ENCODE results near the gene LOXL4. TPM values are rescaled to one million over a fixed set of nuclear protein-coding genes. Genes with fewer than 3 reads are reported as not detected.

The LOXL4 gene
- polyA plus RNA-seq, 3 donors, result 0.03 to 0.05 TPM; not detected in 1

DNA sequence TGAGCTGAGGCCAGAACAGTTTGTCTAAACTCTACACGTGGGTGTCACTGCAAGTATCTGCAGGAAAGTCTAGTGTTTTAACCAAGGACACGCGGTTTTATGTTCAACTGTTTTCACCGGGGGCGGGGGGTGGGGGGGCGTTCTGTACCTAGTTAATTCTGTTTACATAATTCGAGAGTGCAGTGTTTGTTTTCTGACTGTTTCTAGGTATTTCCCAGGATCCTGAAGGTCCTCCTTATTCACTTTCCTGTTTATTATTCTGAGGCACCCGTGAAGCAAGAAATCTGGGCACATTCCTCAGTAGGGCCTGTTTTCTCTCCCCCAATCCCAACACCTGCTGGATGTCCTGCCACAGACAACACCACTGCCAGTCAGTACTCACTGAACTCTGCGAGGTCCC is 7.6 kb downstream of the LOXL4 start:
- H3K27ac ChIP-seq (ENCODE audit: low read depth in 1 of 2, low read length in 2 of 2), result peak overlapping the region; percentile 7 to 58
- 66% methylated on average over 9 of the region's 9 CpGs for WGBS (ENCODE audit: insufficient coverage)
- H3K27me3 ChIP-seq (ENCODE audit: control insufficient read depth in 2 of 2, insufficient read depth in 2 of 2, low read length in 2 of 2), result no peaks in the 10 kb centered on the region
- H2AFZ ChIP-seq (ENCODE audit: insufficient read depth, low read depth, low read length, poor library complexity, severe bottlenecking), result no peak overlapping the region
- peak overlapping the region; percentile 63 to 92 (median 87) for H3K27ac Mint-ChIP-seq
- H3K9me3 ChIP-seq (replicated peaks in 1 of 2; ENCODE audit: control insufficient read depth in 1 of 2, insufficient read depth in 1 of 2, low read length in 2 of 2), result no peaks in the 10 kb centered on the region
- peaks cover 4 to 12% of the 10 kb centered on the region in 2 donors for H3K36me3 ChIP-seq (replicated peaks in 1 of 2; ENCODE audit: control insufficient read depth in 1 of 2, insufficient read depth in 2 of 2, low read length in 2 of 2)
- no peak overlapping the region for H3K4me2 ChIP-seq (replicated peaks; ENCODE audit: extremely low read depth, low read length, poor library complexity, severe bottlenecking)
- no peaks in the 10 kb centered on the region for H4K20me1 ChIP-seq (ENCODE audit: insufficient read depth, low read length)
- no peak for DNase-seq
- TF ChIP-seq CTCF (IDR thresholded peaks at IDR 0.05), result no peak
- H3K4me1 ChIP-seq (ENCODE audit: control insufficient read depth in 1 of 2, insufficient read depth in 2 of 2, low read length in 2 of 2), result peaks cover 21 to 27% of the 10 kb centered on the region in 2 donors
- peaks cover 13 to 15% of the 10 kb centered on the region in 2 donors for H3K36me3 Mint-ChIP-seq
- H3K79me2 ChIP-seq (ENCODE audit: insufficient read depth, low read length), result no peaks in the 10 kb centered on the region
- H3K4me3 Mint-ChIP-seq, result no peak overlapping the region
- H3K4me1 Mint-ChIP-seq, result peaks cover 29% of the 10 kb centered on the region
- H3K27me3 Mint-ChIP-seq (ENCODE audit: low read depth in 3 of 3), result peaks cover 2 to 7% (median 3%) of the 10 kb centered on the region in 3 donors
- H3K9ac ChIP-seq (ENCODE audit: insufficient read depth, low read length, poor library complexity, severe bottlenecking), result no peak overlapping the region
- H3K9me3 Mint-ChIP-seq, result peaks cover 0 to 4% (median 0%) of the 10 kb centered on the region in 7 donors
- intact Hi-C loops (cut with micrococcal nuclease), result loop anchor here in 1 of 2 donors (10.0 kb wide), 1 partner anchor 74 kb away; no protein-coding TSS in a partner anchor
- no peak overlapping the region for H3K4me3 ChIP-seq (replicated peaks in 1 of 3; ENCODE audit: low read depth in 2 of 3, low read length in 3 of 3)

GRCh38 chr10:98259606-98260315 is 8.2 kb downstream of the LOXL4 start:
- Mint-ChIP-seq H3K9me3 (peaks cover 0 to 4% (median 0%) of the 10 kb centered on the region in 7 donors), H3K27ac (peak overlapping the region; percentile 63 to 92 (median 87)), H3K4me1 (peaks cover 29% of the 10 kb centered on the region), H3K27me3 (ENCODE audit: low read depth in 3 of 3) (peaks cover 2 to 4% (median 3%) of the 10 kb centered on the region in 3 donors), H3K4me3 (no peak overlapping the region), H3K36me3 (peaks cover 15% of the 10 kb centered on the region in 2 donors)
- Histone ChIP-seq H3K4me2 (replicated peaks; ENCODE audit: extremely low read depth, low read length, poor library complexity, severe bottlenecking) (no peak overlapping the region), H3K36me3 (replicated peaks in 1 of 2; ENCODE audit: control insufficient read depth in 1 of 2, insufficient read depth in 2 of 2, low read length in 2 of 2) (peaks cover 4 to 16% of the 10 kb centered on the region in 2 donors), H3K27me3 (ENCODE audit: control insufficient read depth in 2 of 2, insufficient read depth in 2 of 2, low read length in 2 of 2) (no peaks in the 10 kb centered on the region), H4K20me1 (ENCODE audit: insufficient read depth, low read length) (no peaks in the 10 kb centered on the region), H3K4me1 (ENCODE audit: control insufficient read depth in 1 of 2, insufficient read depth in 2 of 2, low read length in 2 of 2) (peaks cover 21 to 27% of the 10 kb centered on the region in 2 donors), H3K9ac (ENCODE audit: insufficient read depth, low read length, poor library complexity, severe bottlenecking) (no peak overlapping the region), H3K4me3 (replicated peaks in 1 of 3; ENCODE audit: low read depth in 2 of 3, low read length in 3 of 3) (no peak overlapping the region), H3K27ac (ENCODE audit: low read depth in 1 of 2, low read length in 2 of 2) (peak overlapping the region; percentile 35 to 58), H3K9me3 (replicated peaks in 1 of 2; ENCODE audit: control insufficient read depth in 1 of 2, insufficient read depth in 1 of 2, low read length in 2 of 2) (no peaks in the 10 kb centered on the region), H3K79me2 (ENCODE audit: insufficient read depth, low read length) (no peaks in the 10 kb centered on the region), H2AFZ (ENCODE audit: insufficient read depth, low read depth, low read length, poor library complexity, severe bottlenecking) (no peak overlapping the region)
- WGBS (ENCODE audit: insufficient coverage), result 45% methylated on average over 8 of the region's 14 CpGs
- no peak for TF ChIP-seq CTCF (IDR thresholded peaks at IDR 0.05)
- peak; percentile 87 to 97 (median 95) for DNase-seq
- intact Hi-C loops (cut with micrococcal nuclease), result loop anchor here in 1 of 2 donors (10.0 kb wide), 1 partner anchor 75 kb away; no protein-coding TSS in a partner anchor
